SK-N-DZ (cell line): ENCODE data around the gene MTF1. TPM values are rescaled to one million over a fixed set of nuclear protein-coding genes. Genes with fewer than 3 reads are reported as not detected.
"Not testable (repeated sequence)": the region's sequence is repeated elsewhere in the genome, so short reads cannot be mapped to it uniquely, and the experiment has no call there.

Experiments
- DNase-seq: peaks from one replicate; pipeline ENCODE4 v3.0.0-alpha.2; 2015; ENCODE audit warnings: low spot score
- polyA plus RNA-seq, 2 experiments: library from polyadenylated mRNA; depleted of rRNA; stranded (reverse); fragments of >200 nt; gene quantifications; 2 replicates each; pipeline ENCODE4 v1.2.3, GENCODE V29; 2014

Gene MTF1
- polyA plus RNA-seq (2014; cell fraction: cytosol; rRNA removed): 1.8 TPM in 2 replicates
- polyA plus RNA-seq (2014; cell fraction: nucleus; rRNA removed): 0.76 and 2.6 TPM in 2 replicates

GRCh38 chr1:37859507-37860345 lies at the start of gene MTF1:
Gene MTF1, minus strand, starts transcription at chr1:37859592. Its CDS starts 1,934 bp downstream, at chr1:37857658.
- DNase-seq: peak; percentile 95

- not testable (repeated sequence) for DNase-seq
Measured at GRCh38 chr1:37908531-37908930, 49.1 kb upstream of the MTF1 start.

GRCh38 chr1:37907416-37908125 lies 48.2 kb upstream of the MTF1 start:
- not testable (repeated sequence) for DNase-seq

DNA sequence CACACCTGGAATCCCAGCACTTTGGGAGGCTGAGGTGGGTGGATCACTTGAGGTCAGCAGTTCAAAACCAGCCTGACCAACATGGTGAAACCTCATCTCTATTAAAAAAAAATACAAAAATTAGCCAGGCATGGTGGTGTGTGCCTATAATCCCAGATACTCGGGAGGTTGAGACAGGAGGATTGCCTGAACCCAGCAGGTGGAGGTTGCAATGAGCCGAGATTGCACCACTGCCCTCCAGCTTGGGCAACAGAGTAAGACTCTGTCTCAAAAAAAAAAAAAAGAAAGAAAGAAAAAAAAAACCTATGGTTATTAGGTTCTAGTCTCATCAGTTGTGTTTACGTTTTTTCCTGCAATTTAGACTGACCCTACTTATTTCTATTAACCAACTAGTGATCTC lies 47.2 kb upstream of the MTF1 start:
- not testable (repeated sequence) for DNase-seq

- no peak for DNase-seq
Measured at GRCh38 chr1:37905727-37906126, 46.3 kb upstream of the MTF1 start.

- DNase-seq: not testable (repeated sequence)
Measured at GRCh38 chr1:37903921-37904320, 44.5 kb upstream of the MTF1 start.

DNA sequence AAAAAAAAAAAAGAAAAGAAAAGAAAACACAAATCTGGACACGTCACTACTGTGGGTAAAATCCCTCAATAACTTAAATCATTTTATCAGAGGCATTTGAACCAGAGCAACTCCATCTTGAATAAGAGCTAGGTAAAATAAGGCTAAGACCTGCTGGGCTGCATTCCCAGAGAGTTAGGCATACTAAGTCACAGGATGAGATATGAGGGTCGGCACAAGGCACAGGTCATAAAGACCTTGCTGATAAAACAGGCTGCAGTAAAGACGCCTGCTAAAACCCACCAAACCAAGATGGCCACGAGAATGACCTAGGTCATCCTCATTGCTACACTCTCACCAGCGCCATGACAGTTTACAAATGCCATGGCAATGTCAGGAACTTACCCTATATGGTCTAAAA lies 43.6 kb upstream of the MTF1 start:
- DNase-seq: no peak

DNA sequence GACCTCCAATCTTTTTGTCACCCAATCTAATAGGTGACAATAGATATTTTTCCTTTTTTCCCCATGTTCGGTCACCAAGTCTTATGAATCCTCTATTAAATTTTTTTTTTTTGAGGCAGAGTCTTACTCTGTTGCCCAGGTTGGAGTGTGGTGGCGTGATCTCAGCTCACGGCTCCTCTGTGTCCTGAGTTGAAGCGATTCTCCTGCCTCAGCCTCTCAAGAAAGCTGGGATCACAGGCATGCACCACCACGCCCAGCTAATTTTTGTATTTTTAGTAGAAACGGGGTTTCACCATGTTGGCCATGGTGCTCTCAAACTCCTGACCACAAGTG lies 42.5 kb upstream of the MTF1 start:
- no peak for DNase-seq

- no peak for DNase-seq
Measured at GRCh38 chr1:37901191-37901892, 42.0 kb upstream of the MTF1 start.

DNA sequence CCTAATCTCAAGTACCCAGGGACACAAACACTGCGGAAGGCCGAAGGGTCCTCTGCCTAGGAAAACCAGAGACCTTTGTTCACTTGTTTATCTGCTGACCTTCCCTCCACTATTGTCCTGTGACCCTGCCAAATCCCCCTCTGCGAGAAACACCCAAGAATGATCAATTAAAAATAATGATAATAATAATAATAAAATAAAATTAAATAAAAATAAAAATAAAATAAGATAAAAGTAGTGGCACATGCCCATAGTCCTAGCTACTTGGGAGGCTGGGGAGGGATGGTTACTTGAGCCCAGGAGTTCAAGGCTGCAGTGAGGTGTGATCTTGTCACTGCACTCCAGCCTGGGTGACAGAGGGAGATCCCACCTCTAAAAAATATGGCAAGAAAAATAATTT lies 38.2 kb upstream of the MTF1 start:
- not testable (repeated sequence) for DNase-seq

GRCh38 chr1:37893673-37894072 lies 34.3 kb upstream of the MTF1 start:
- DNase-seq: no peak

GRCh38 chr1:37892151-37893047 lies 33.0 kb upstream of the MTF1 start:
- no peak for DNase-seq

DNA sequence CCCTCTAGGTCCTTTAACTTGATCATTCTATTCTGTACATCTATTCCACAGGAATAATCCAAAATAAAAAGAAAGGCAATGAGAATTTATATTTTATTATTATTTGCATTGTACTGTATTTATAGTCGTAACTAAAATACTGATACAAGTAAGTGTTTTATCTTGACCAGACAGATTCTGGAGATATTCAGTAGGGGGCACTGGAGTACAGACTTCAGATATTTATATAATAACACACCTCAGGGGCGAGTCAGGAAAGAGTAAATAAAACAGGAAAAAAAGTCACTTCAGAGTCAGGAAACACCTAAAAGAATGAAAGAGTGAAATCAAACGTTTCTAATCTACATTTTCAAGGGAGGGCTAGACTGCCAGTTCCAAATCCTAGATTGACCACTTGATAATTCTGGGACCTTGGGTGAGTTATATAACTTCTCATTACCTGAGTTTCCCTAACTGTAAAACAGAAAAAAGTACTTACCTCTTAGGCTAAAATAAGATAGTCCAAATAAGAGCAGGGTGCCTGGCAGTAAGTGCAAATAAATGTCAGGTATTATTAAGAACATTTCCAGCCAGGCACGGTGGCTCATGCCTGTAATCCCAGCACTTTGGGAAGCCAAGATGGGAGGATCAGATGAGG lies 31.1 kb upstream of the MTF1 start:
- DNase-seq: peak; percentile 8

GRCh38 chr1:37888022-37888700 lies 28.8 kb upstream of the MTF1 start:
- DNase-seq: no peak

DNA sequence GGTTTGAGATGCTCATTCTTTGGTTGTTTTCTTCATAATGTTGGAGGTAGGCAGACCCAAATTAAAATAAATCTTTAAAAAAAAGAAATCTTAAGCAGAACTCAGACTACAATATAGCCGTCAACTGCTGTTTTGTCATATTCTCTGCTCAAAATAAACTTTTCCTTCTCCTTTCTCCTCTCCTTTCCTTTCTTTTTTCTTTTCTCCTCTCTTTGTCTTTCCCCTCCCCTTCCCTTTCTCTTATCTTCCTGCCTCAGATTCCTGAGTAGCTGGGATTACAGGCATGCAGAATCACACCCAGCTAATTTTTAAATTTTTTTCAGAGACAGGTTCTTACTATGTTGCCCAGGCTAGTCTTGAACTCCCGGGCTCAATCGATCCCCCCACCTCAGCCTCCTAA lies 24.8 kb upstream of the MTF1 start:
- DNase-seq: no peak

- no peak for DNase-seq
Measured at GRCh38 chr1:37883671-37884070, 24.3 kb upstream of the MTF1 start.

- DNase-seq: no peak
Measured at GRCh38 chr1:37879865-37880264, 20.5 kb upstream of the MTF1 start.

- DNase-seq: no peak
Measured at GRCh38 chr1:37878071-37878470, 18.7 kb upstream of the MTF1 start.

GRCh38 chr1:37875833-37876232 lies 16.4 kb upstream of the MTF1 start:
- DNase-seq: no peak

GRCh38 chr1:37872692-37873091 lies 13.3 kb upstream of the MTF1 start:
- no peak for DNase-seq
